Fibroblast of lung (primary cell): ENCODE data around the gene HOXC11. TPM values are rescaled to one million over a fixed set of nuclear protein-coding genes. Genes with fewer than 3 reads are reported as not detected.

ENCODE experiments used
- DNase-seq, 2 donors: peaks; one replicate each; pipeline versions ENCODE4 v3.0.0 to v3.0.0-alpha.2; 2010; ENCODE audit warnings: low read depth in 2 of 2
- H2AFZ ChIP-seq: 2 replicates; pipeline ENCODE4 v1.5.1; 2012; ENCODE audit warnings: low read length, control low read depth, inconsistent platforms
- H3K27ac ChIP-seq: 2 replicates; pipeline ENCODE4 v1.5.1; 2011; ENCODE audit warnings: low read length, control low read depth; ENCODE audit not compliant: insufficient read depth
- H3K27me3 ChIP-seq: 2 replicates; pipeline ENCODE4 v1.5.1; 2011; ENCODE audit warnings: mild to moderate bottlenecking, low read length; ENCODE audit not compliant: control insufficient read depth, insufficient read depth
- H3K36me3 ChIP-seq: 2 replicates; pipeline ENCODE4 v1.5.1; 2011; ENCODE audit warnings: low read length; ENCODE audit not compliant: control insufficient read depth, insufficient read depth
- H3K4me1 ChIP-seq: 2 replicates; pipeline ENCODE4 v1.5.1; 2011; ENCODE audit warnings: low read length; ENCODE audit not compliant: control insufficient read depth, insufficient read depth; ENCODE audit errors: extremely low read depth
- H3K4me2 ChIP-seq: 2 replicates; pipeline ENCODE4 v1.5.1; 2011; ENCODE audit warnings: low read length, control low read depth; ENCODE audit not compliant: insufficient read depth; ENCODE audit errors: extremely low read depth
- H3K4me3 ChIP-seq, 4 experiments: fragments of 200-600 bp in 1 of 4; sonication (generic) in 1 of 4; replicated peaks in 1 of 4; 2 replicates each; pipeline ENCODE4 v1.5.1; 2011 to 2016; ENCODE audit warnings: low read length in 4 of 4, low read depth in 3 of 4, mild to moderate bottlenecking in 3 of 4, control low read depth in 2 of 4, inconsistent platforms in 1 of 4, mixed read lengths in 1 of 4; ENCODE audit not compliant: insufficient read depth in 1 of 4; ENCODE audit errors: control extremely low read depth in 1 of 4
- H3K79me2 ChIP-seq: 2 replicates; pipeline ENCODE4 v1.5.1; 2012; ENCODE audit warnings: mild to moderate bottlenecking, low read length, inconsistent platforms; ENCODE audit not compliant: control insufficient read depth, insufficient read depth
- H3K9ac ChIP-seq: 2 replicates; pipeline ENCODE4 v1.5.1; 2011; ENCODE audit warnings: mild to moderate bottlenecking, low read length, control low read depth; ENCODE audit not compliant: insufficient read depth
- H3K9me3 ChIP-seq: 2 replicates; pipeline ENCODE4 v1.5.1; 2012; ENCODE audit warnings: low read depth, low read length; ENCODE audit not compliant: control insufficient read depth, insufficient read depth
- H4K20me1 ChIP-seq: 2 replicates; pipeline ENCODE4 v1.5.1; 2011; ENCODE audit warnings: low read length; ENCODE audit not compliant: control insufficient read depth, insufficient read depth; ENCODE audit errors: extremely low read depth
- CTCF ChIP-seq, 2 donors: IDR thresholded peaks in 1 of 2; conservative IDR thresholded peaks in 1 of 2; 1 replicate in 1 of 2; 2 replicates in 1 of 2; pipeline ENCODE4 v1.5.1; 2011 to 2012; ENCODE audit warnings: low read length in 2 of 2, control low read depth in 1 of 2, inconsistent platforms in 1 of 2, low read depth in 1 of 2, mild to moderate bottlenecking in 1 of 2
- EZH2 ChIP-seq: IDR thresholded peaks from 2 replicates; pipeline ENCODE4 v1.5.1; 2012; ENCODE audit warnings: low read length, control low read depth, mild to moderate bottlenecking; ENCODE audit errors: missing control alignments
- polyA plus RNA-seq, 2 donors: library from polyadenylated mRNA; depleted of rRNA in 1 of 2; stranded (reverse) in 1 of 2; unstranded in 1 of 2; fragments of >200 nt; gene quantifications; 2 replicates each; pipeline ENCODE4 v1.2.1, GENCODE V29; 2011 to 2012; ENCODE audit warnings: missing spikeins in 1 of 2
- total RNA-seq: library from RNA; depleted of rRNA; stranded (reverse); fragments of >200 nt; gene quantifications from 2 replicates; pipeline ENCODE4 v1.2.1, GENCODE V29; 2014

Gene HOXC11
- total and polyA plus RNA-seq, 2 donors (not counting 1 experiment from before 2014, with no cell fraction given) = not detected

GRCh38 chr12:53971686-53972085, 1.2 kb upstream of the HOXC11 start:
- DNase-seq = no peak

GRCh38 chr12:53972152-53972702, 699 bp upstream of the HOXC11 start:
- no peaks in the 10 kb centered on the region for H3K9me3 ChIP-seq
- TF ChIP-seq EZH2 (no peak), CTCF (conservative IDR thresholded peaks at IDR 0.05 in 1 of 2, IDR thresholded peaks at IDR 0.05 in 1 of 2; ENCODE audit: low read depth in 1 of 2, low read length in 2 of 2) (no peak)
- no peak overlapping the region for H3K4me2 ChIP-seq
- no peaks in the 10 kb centered on the region for H3K36me3 ChIP-seq
- no peak overlapping the region for H2AFZ ChIP-seq
- H3K27ac ChIP-seq = no peak overlapping the region
- H3K79me2 ChIP-seq = no peaks in the 10 kb centered on the region
- DNase-seq = no peak
- no peaks in the 10 kb centered on the region for H3K4me1 ChIP-seq
- no peak overlapping the region for H3K4me3 ChIP-seq
- H4K20me1 ChIP-seq = no peaks in the 10 kb centered on the region
- H3K27me3 ChIP-seq = peaks cover 89% of the 10 kb centered on the region
- H3K9ac ChIP-seq = no peak overlapping the region

More at GRCh38 chr12:53971686-53972085, 1.2 kb upstream of the HOXC11 start:
- no peak for TF ChIP-seq CTCF (conservative IDR thresholded peaks at IDR 0.05 in 1 of 2, IDR thresholded peaks at IDR 0.05 in 1 of 2; ENCODE audit: low read depth in 1 of 2, low read length in 2 of 2)
- no peak for TF ChIP-seq EZH2
- no peaks in the 10 kb centered on the region for H3K9me3 ChIP-seq
- no peaks in the 10 kb centered on the region for H3K4me1 ChIP-seq
- no peak overlapping the region for H3K4me3 ChIP-seq
- H3K36me3 ChIP-seq = no peaks in the 10 kb centered on the region
- no peaks in the 10 kb centered on the region for H4K20me1 ChIP-seq
- no peak overlapping the region for H3K27ac ChIP-seq
- no peak overlapping the region for H2AFZ ChIP-seq
- peaks cover 90% of the 10 kb centered on the region for H3K27me3 ChIP-seq
- H3K9ac ChIP-seq = no peak overlapping the region
- H3K79me2 ChIP-seq = no peaks in the 10 kb centered on the region
- H3K4me2 ChIP-seq = no peak overlapping the region

- Histone ChIP-seq H2AFZ (no peak overlapping the region), H3K4me2 (no peak overlapping the region), H3K9ac (no peak overlapping the region), H3K79me2 (no peaks in the 10 kb centered on the region), H3K27me3 (peaks cover 88% of the 10 kb centered on the region), H3K4me1 (no peaks in the 10 kb centered on the region), H3K9me3 (no peaks in the 10 kb centered on the region), H4K20me1 (no peaks in the 10 kb centered on the region), H3K27ac (no peak overlapping the region), H3K36me3 (no peaks in the 10 kb centered on the region), H3K4me3 (no peak overlapping the region)
- DNase-seq = no peak
- TF ChIP-seq EZH2 = peak; percentile 98
- no peak for TF ChIP-seq CTCF (conservative IDR thresholded peaks at IDR 0.05 in 1 of 2, IDR thresholded peaks at IDR 0.05 in 1 of 2; ENCODE audit: low read depth in 1 of 2, low read length in 2 of 2)
Measured at GRCh38 chr12:53973236-53974042, 513 bp downstream of the HOXC11 start.
